CD14-positive monocyte (primary cell): Measurements from ENCODE around the gene PAPSS2. TPM values are rescaled to one million over a fixed set of nuclear protein-coding genes. Genes with fewer than 3 reads are reported as not detected.

Experiments
- DNase-seq, 3 donors: peaks; one replicate each; pipeline ENCODE4 v3.0.0-alpha.2; 2011 to 2022
- H2AFZ ChIP-seq: 2 replicates; pipeline ENCODE4 v1.6.0; 2012; ENCODE audit warnings: mild to moderate bottlenecking, low read depth, low read length, inconsistent platforms; ENCODE audit not compliant: insufficient read depth, poor library complexity, severe bottlenecking
- H3K27ac ChIP-seq, 2 donors: 1 replicate in 1 of 2; 2 replicates in 1 of 2; pipeline ENCODE4 v1.5.1; 2012 to 2013; ENCODE audit warnings: low read length in 2 of 2, control low read depth in 1 of 2, inconsistent platforms in 1 of 2, low read depth in 1 of 2, mild to moderate bottlenecking in 1 of 2
- H3K27me3 ChIP-seq, 2 donors: one replicate each; pipeline versions ENCODE4 v1.6.0 to v1.6.1; 2011 to 2013; ENCODE audit warnings: low read length in 2 of 2; ENCODE audit not compliant: control insufficient read depth in 2 of 2, insufficient read depth in 2 of 2
- H3K36me3 ChIP-seq, 2 donors: replicated peaks in 1 of 2; 1 replicate in 1 of 2; 2 replicates in 1 of 2; pipeline versions ENCODE4 v1.5.1 to v1.6.1; 2012 to 2013; ENCODE audit warnings: low read length in 2 of 2, control low read depth in 1 of 2, inconsistent platforms in 1 of 2, mild to moderate bottlenecking in 1 of 2; ENCODE audit not compliant: insufficient read depth in 2 of 2, control insufficient read depth in 1 of 2
- H3K4me1 ChIP-seq, 2 donors: 1 replicate in 1 of 2; 2 replicates in 1 of 2; pipeline versions ENCODE4 v1.5.1 to v1.6.1; 2012 to 2013; ENCODE audit warnings: low read length in 2 of 2, control low read depth in 1 of 2, inconsistent platforms in 1 of 2, mild to moderate bottlenecking in 1 of 2, moderate library complexity in 1 of 2; ENCODE audit not compliant: insufficient read depth in 2 of 2, control insufficient read depth in 1 of 2
- H3K4me2 ChIP-seq: replicated peaks from 2 replicates; pipeline ENCODE3; 2012; ENCODE audit warnings: low read length, moderate library complexity, mild to moderate bottlenecking; ENCODE audit not compliant: poor library complexity, severe bottlenecking; ENCODE audit errors: extremely low read depth
- H3K4me3 ChIP-seq, 3 experiments: fragments of 200-600 bp in 1 of 3; sonication (generic) in 1 of 3; replicated peaks in 1 of 3; 1 replicate in 2 of 3; 2 replicates in 1 of 3; pipeline ENCODE4 v1.5.1; 2011 to 2013; ENCODE audit warnings: low read length in 3 of 3, mild to moderate bottlenecking in 3 of 3, control low read depth in 2 of 3, low read depth in 2 of 3, inconsistent platforms in 1 of 3, moderate library complexity in 1 of 3
- H3K79me2 ChIP-seq: 2 replicates; pipeline ENCODE4 v1.6.0; 2012; ENCODE audit warnings: mild to moderate bottlenecking, control low read depth, inconsistent platforms, low read length, moderate library complexity; ENCODE audit not compliant: insufficient read depth
- H3K9ac ChIP-seq: 2 replicates; pipeline ENCODE4 v1.6.0; 2017; ENCODE audit warnings: low read length, mild to moderate bottlenecking; ENCODE audit not compliant: insufficient read depth, poor library complexity, severe bottlenecking
- H3K9me3 ChIP-seq, 2 donors: replicated peaks in 1 of 2; 1 replicate in 1 of 2; 2 replicates in 1 of 2; pipeline versions ENCODE4 v1.5.1 to v1.6.1; 2012 to 2013; ENCODE audit warnings: low read length in 2 of 2, control low read depth in 1 of 2; ENCODE audit not compliant: control insufficient read depth in 1 of 2, insufficient read depth in 1 of 2
- H4K20me1 ChIP-seq: 2 replicates; pipeline ENCODE4 v1.6.0; 2012; ENCODE audit warnings: mild to moderate bottlenecking, low read length, control low read depth, moderate library complexity; ENCODE audit not compliant: insufficient read depth
- H3K27ac Mint-ChIP-seq, 7 donors: one replicate each; pipeline ENCODE4 v1.8.0; 2020; ENCODE audit warnings: mild to moderate bottlenecking in 7 of 7, mixed read lengths in 7 of 7, moderate library complexity in 6 of 7, inconsistent platforms in 2 of 7
- H3K27me3 Mint-ChIP-seq, 3 donors: one replicate each; pipeline ENCODE4 v1.8.0; 2021 to 2022; ENCODE audit warnings: low read depth in 3 of 3, mild to moderate bottlenecking in 3 of 3, mixed read lengths in 3 of 3, moderate library complexity in 3 of 3, inconsistent platforms in 1 of 3
- H3K36me3 Mint-ChIP-seq, 2 donors: one replicate each; pipeline ENCODE4 v1.8.0; 2020; ENCODE audit warnings: mixed read lengths in 2 of 2, inconsistent platforms in 1 of 2, mild to moderate bottlenecking in 1 of 2
- H3K4me1 Mint-ChIP-seq: one replicate; pipeline ENCODE4 v1.8.0; 2020; ENCODE audit warnings: mild to moderate bottlenecking, mixed read lengths
- H3K4me3 Mint-ChIP-seq, 2 donors: one replicate each; pipeline ENCODE4 v1.8.0; 2020; ENCODE audit warnings: mild to moderate bottlenecking in 2 of 2, mixed read lengths in 2 of 2, moderate library complexity in 1 of 2
- H3K9me3 Mint-ChIP-seq, 7 donors: one replicate each; pipeline ENCODE4 v1.8.0; 2020 to 2022; ENCODE audit warnings: mixed read lengths in 7 of 7, mild to moderate bottlenecking in 6 of 7, moderate library complexity in 6 of 7, inconsistent platforms in 2 of 7
- WGBS: methylation state at CpG from one replicate; pipeline ENCODE4 v1.1.5; 2013; ENCODE audit warnings: missing lambda C conversion rate; ENCODE audit not compliant: insufficient coverage; 5-methylcytosine and 5-hydroxymethylcytosine counted together
- intact Hi-C, 2 donors: fragments of 100-400 bp; cut with micrococcal nuclease; formaldehyde crosslinking; loops; one replicate each; pipeline versions ENCODE4 v1.15.0 to v1.15.1; 2023
- polyA plus RNA-seq, 3 donors: library from polyadenylated mRNA; depleted of rRNA in 1 of 3; unstranded in 2 of 3; stranded (reverse) in 1 of 3; fragments of 300-500 nt in 2 of 3; fragments of >200 nt in 1 of 3; fragmentation: Illumina TruSeq in 2 of 3; gene quantifications; 1 replicate in 2 of 3; 2 replicates in 1 of 3; pipeline ENCODE4 v1.2.3, GENCODE V29; 2012 to 2021
- TF ChIP-seq, protein P1 (sequence below): fragments of 200-600 bp; IDR thresholded peaks from one replicate; pipeline ENCODE4 v1.8.0; 2022; ENCODE audit warnings: antibody characterized with exemption, mild to moderate bottlenecking

The PAPSS2 gene
- polyA plus RNA-seq, 3 donors = 3.5 to 6.5 (median 6.2) TPM

DNA sequence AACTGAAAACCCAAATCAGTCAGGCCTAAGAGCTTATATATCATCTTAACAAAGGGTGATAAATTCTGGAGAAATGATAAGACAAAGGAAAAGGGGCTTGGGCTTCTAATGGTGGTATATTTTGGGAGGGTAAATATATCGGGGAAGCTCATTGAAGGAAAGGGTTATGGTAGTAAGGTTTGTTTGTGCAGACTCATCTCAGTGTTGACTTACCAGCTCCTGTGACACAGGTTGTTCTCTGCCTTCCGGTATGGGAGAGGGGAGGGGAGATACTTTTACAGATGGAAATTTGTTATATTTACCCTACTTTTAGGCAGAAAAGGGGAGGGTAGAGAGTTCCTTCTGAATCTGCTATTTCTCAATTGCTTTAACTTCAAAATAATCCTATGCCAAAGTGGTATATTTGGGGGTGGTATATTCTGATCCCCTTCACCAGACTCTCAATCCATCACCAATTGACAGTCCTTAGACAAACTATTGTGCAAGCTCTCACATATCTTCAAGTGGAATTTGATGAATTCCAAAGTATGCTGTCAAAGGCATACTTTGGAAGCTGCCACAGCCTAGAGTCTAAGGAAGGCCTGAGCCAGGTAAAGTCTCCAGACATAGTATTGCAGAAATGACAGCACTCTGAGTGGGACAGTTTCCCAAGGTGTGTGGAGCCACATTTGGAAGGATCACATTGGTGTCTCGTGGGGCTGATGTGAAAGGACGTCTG, 13.3 kb upstream of the PAPSS2 start:
- H3K9ac ChIP-seq = no peak overlapping the region
- no peaks in the 10 kb centered on the region for H3K36me3 Mint-ChIP-seq
- 51% methylated on average over 3 of the region's 4 CpGs for WGBS
- H3K4me1 Mint-ChIP-seq = no peaks in the 10 kb centered on the region
- H3K9me3 ChIP-seq = no peaks in the 10 kb centered on the region
- H3K9me3 Mint-ChIP-seq = peaks cover 0 to 3% (median 0%) of the 10 kb centered on the region in 7 donors
- no peak overlapping the region for H3K27ac Mint-ChIP-seq
- H3K4me1 ChIP-seq = no peaks in the 10 kb centered on the region
- H2AFZ ChIP-seq = no peak overlapping the region
- H3K4me3 ChIP-seq = no peak overlapping the region
- no peak for DNase-seq
- no peaks in the 10 kb centered on the region for H3K27me3 ChIP-seq
- TF ChIP-seq, protein P1, sequence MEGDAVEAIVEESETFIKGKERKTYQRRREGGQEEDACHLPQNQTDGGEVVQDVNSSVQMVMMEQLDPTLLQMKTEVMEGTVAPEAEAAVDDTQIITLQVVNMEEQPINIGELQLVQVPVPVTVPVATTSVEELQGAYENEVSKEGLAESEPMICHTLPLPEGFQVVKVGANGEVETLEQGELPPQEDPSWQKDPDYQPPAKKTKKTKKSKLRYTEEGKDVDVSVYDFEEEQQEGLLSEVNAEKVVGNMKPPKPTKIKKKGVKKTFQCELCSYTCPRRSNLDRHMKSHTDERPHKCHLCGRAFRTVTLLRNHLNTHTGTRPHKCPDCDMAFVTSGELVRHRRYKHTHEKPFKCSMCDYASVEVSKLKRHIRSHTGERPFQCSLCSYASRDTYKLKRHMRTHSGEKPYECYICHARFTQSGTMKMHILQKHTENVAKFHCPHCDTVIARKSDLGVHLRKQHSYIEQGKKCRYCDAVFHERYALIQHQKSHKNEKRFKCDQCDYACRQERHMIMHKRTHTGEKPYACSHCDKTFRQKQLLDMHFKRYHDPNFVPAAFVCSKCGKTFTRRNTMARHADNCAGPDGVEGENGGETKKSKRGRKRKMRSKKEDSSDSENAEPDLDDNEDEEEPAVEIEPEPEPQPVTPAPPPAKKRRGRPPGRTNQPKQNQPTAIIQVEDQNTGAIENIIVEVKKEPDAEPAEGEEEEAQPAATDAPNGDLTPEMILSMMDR = no peak
- H3K79me2 ChIP-seq = no peaks in the 10 kb centered on the region
- H3K36me3 ChIP-seq = no peaks in the 10 kb centered on the region
- no peak overlapping the region for H3K4me2 ChIP-seq
- no peak overlapping the region for H3K4me3 Mint-ChIP-seq
- no peaks in the 10 kb centered on the region for H4K20me1 ChIP-seq
- no peak overlapping the region for H3K27ac ChIP-seq
- intact Hi-C loops = no loop called here
- peaks cover 1 to 3% (median 1%) of the 10 kb centered on the region in 3 donors for H3K27me3 Mint-ChIP-seq

DNA sequence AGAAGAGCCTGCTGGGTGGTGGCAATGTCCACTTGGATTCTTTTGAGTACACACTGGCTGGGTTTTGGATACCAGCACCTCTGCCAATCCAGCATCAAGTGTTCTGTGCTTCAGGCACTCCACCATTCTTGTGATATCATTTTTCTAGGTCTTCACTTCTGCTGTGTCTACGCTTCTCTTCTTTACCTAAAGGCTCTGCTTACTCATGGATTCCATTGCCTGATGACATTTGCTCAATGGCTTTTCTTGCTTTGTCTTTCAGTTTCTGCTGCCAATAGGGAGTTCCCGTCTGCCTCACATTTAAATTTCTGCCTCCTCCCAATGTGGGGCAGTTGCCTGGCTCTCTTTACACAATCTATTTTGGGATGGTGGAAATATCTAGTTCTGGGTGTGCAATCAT, 12.7 kb upstream of the PAPSS2 start:
- Histone ChIP-seq H2AFZ (no peak overlapping the region), H3K79me2 (no peaks in the 10 kb centered on the region), H3K9me3 (no peaks in the 10 kb centered on the region), H3K9ac (no peak overlapping the region), H4K20me1 (no peaks in the 10 kb centered on the region), H3K27ac (no peak overlapping the region), H3K36me3 (no peaks in the 10 kb centered on the region), H3K4me2 (no peak overlapping the region), H3K4me3 (no peak overlapping the region), H3K4me1 (no peaks in the 10 kb centered on the region), H3K27me3 (no peaks in the 10 kb centered on the region)
- no peaks in the 10 kb centered on the region for H3K4me1 Mint-ChIP-seq
- H3K36me3 Mint-ChIP-seq = no peaks in the 10 kb centered on the region
- WGBS = 22% methylated on average over 1 of the region's 2 CpGs
- peaks cover 1 to 3% (median 1%) of the 10 kb centered on the region in 3 donors for H3K27me3 Mint-ChIP-seq
- H3K27ac Mint-ChIP-seq = no peak overlapping the region
- H3K4me3 Mint-ChIP-seq = no peak overlapping the region
- peaks cover 0 to 3% (median 0%) of the 10 kb centered on the region in 7 donors for H3K9me3 Mint-ChIP-seq
- intact Hi-C loops = no loop called here
- TF ChIP-seq, protein P1 = no peak
- DNase-seq = no peak
